Activated effector memory CD4-positive, alpha-beta T cell treated with Interleukin-2 at 50 U/mL for 16 hours (primary cell): Measurements from ENCODE around the gene HSD17B12.

Experiments
- DNase-seq: peaks from one replicate; pipeline ENCODE4 v3.0.0-alpha.2; 2020

Gene HSD17B12

DNA sequence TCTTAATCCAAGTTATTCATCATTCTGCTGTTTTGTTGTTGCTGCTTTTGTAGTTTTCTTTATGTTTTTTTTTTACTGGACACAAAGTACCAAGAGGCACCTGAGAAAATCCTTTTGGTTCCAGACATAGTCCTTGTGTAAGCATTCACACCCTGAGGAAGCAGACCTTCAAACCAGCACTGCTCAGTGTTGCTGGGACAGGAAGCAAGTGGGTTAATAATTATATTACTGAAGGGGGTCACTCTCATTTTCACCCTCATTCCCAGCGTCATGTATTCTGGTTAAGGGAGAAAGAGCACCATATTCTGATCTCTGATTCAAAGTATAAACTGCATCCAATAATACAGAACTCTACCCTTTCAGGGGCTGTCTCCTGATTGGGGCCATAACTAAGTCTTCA, 194.2 kb downstream of the HSD17B12 start:
- DNase-seq: no peak

GRCh38 chr11:43879789-43880639, 199.5 kb downstream of the HSD17B12 start:
- DNase-seq: no peak

DNA sequence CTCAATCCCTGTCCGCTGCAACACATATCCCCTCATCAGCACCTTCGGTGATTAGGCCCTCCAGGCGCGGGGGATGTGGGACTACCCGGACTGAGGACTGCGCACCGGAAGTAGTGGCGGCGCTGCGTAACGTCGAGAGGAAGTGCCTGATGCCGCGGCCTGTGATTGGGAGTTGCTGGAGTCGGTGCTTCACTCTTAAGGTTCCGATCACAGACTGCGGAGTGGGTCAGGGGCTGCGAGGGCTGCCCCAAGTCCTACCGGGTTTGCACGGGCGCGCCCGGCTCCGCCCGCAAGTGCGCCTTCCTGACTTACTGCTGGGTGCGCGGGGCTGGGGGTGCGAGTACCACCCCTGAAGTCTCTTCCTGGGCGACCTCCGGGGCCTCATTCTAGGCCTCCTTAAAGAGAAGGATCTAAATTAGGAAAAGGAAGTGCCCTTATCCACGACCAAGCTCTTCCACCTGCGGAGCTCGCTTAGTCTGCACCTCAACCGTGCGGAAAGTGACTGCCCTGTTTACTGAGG, 200.2 kb downstream of the HSD17B12 start, which contains the start of gene ALKBH3:
TSS of gene ALKBH3 (plus strand) at position 192 of the 520 bp plus-strand sequence. CDS start 1,822 bp downstream, outside the sequence.
- DNase-seq: peak; percentile 84

DNA sequence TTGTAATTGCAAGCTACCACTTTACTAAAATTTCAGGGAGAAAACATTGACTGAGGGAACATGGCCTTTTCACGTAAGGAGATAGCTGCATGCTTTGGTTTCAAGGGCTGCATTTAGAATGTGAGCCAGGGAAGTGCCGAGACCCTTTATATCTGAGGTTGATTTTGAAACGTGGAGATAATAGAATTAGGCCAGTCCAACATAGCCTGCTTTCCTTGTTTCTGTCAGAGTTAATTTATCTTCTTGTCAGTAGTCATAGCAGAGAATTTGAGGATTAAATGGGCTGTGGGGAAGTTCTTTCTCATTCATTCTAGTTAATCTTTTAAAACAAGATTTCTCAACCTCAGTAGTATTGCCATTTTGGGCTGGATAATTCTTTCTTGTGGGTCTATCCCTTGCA, 212.3 kb downstream of the HSD17B12 start:
- DNase-seq: no peak

DNA sequence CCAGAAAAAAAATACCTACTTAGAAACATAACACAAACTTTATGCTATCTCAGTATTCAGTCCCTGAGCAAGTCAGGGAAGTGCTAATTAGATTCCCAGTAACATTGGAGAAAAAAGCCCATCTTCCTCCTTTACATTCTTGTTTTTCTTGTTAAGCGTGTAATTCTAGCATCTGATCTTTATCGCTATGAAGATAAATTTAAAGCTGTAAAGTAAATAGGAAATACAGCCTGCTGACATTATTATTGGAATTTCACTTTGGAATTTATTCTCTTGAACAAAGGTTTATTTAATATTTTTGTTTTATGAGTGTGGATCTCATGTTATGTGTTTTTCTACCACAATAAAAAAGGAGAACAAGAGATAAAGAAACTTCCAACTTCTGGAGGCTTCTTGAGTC, 214.0 kb downstream of the HSD17B12 start:
- DNase-seq: no peak

GRCh38 chr11:43895601-43896000, 215.1 kb downstream of the HSD17B12 start:
- no peak for DNase-seq

- DNase-seq: no peak
These were observed 218.0 kb downstream of the HSD17B12 start for GRCh38 chr11:43898574-43898973.

GRCh38 chr11:43899094-43899493, 218.6 kb downstream of the HSD17B12 start:
- no peak for DNase-seq

DNA sequence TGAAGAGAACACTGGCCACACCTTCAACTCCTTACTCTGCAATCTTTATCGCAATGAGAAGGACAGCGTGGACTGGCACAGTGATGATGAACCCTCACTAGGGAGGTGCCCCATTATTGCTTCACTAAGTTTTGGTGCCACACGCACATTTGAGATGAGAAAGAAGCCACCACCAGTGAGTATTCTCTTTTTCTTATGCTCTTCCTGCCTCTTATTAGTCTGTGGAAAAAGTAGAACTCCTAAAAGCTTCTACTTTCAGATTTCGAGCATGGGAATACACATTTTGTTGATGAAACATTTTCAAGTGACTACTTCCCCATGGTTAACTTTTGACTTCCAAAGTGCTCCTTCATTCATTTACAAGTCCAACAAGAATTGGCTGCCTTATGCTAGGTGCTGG, 221.0 kb downstream of the HSD17B12 start:
- no peak for DNase-seq

GRCh38 chr11:43903078-43903477, 222.5 kb downstream of the HSD17B12 start:
- no peak for DNase-seq

- no peak for DNase-seq
These were observed 223.4 kb downstream of the HSD17B12 start for GRCh38 chr11:43903969-43904368.

- no peak for DNase-seq
These were observed 224.4 kb downstream of the HSD17B12 start for GRCh38 chr11:43904742-43905535.

GRCh38 chr11:43905813-43906241, 225.3 kb downstream of the HSD17B12 start:
- DNase-seq: no peak
